NCI-H2081 (cell line): Measurements from ENCODE around the gene CLCN3.
"Not testable (repeated sequence)": the region's sequence is repeated elsewhere in the genome, so short reads cannot be mapped to it uniquely, and the experiment has no call there.

Source experiments
- DNase-seq, 2 experiments: peaks; one replicate each; lab custom pipeline; 2025; lab: John Stamatoyannopoulos, UW

The CLCN3 gene

DNA sequence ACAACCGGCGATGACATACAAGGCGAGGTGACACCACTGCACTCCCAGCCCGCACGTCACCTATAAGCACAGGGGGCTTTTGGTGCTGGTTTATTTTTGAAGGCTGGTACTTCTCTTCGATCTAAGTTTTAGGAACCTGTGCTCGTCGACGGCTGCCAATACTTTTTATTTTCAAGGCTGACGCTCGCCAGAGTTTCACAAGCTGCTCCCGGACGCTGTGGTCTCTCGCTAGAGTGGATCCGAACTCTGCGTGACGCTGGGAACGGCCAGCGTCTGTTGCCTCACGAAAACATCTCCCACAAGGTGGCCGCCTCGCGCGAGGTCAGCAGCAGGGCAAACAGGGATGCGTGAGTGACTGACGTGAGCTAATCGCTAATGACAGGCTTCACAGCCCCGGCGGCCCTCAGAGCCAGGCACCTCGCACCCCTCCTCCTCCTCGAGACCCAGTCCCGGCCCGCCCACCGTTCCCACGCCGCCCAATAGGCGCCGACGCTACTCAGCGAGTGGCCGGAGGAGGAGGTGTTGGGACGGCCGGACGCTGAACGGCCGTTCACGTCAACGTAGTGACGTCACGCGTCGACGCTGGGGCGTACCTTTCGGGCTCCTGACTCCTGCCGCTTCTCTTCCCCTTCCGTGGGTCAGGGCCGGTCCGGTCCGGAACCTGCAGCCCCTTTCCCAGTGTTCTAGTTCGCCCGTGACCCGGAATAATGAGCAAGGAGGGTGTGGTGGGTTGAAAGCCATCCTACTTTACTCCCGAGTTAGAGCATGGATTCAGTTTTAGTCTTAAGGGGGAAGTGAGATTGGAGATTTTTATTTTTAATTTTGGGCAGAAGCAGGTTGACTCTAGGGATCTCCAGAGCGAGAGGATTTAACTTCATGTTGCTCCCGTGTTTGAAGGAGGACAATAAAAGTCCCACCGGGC, at the start of gene CLCN3:
Gene CLCN3, plus strand, starts transcription at position 621 of the 922 bp plus-strand sequence. CDS start 15,351 bp downstream, outside the sequence.
- DNase-seq = peak; percentile 91 to 95

DNA sequence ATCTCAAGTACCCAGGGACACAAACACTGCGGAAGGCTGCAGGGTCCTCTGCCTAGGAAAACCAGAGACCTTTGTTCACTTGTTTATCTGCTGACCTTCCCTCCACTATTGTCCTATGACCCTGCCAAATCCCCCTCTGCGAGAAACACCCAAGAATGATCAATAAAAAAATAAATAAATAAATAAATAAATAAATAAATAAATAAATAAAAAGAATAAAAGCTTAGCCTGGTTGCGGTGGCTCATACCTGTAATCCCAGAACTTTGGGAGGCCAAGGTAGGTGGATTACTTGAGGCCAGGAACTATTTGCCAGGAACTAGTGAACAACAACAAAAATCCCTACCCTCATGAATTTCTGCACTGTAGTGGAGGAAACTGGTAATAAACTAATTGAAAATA, 49.4 kb upstream of the CLCN3 start:
- not testable (repeated sequence) for DNase-seq

DNA sequence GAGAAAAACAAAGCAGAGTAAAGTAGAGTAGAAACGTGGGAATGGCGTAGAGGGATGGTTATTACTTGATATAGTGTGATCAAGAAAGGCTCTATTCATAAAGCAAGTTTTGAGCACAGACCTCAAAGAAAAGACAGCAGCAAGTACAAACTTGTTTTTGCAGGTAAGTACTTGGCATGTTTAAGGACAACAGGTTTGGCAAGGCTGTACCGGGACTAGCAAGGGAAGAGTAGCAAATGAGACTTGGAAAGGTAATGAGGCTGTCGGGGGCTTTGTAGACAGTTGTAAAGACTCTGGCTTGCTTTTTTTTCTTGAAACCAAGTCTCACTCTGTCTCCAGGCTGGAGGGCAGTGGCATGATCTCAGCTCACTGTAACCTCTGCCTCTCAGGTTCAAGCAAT, 48.9 kb upstream of the CLCN3 start:
- no peak for DNase-seq

DNA sequence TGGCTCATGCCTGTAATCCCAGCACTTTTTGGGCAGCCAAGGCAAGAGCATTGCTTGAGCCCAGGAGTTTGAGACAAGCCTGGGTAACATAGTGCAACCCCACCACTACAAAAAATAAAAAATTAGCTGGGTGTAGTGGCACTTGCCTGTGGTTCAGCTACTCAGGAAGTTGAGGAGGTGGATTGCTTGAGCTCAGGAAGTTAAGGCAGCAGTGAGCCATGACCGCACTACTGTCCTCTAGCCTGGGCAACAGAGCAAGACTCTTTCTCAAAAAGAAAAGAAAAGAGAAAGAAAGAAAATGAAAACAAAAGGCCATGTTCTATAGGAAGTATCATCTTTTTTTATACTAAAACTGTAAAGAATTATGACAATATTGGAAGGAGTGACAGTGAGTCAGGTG, 46.5 kb upstream of the CLCN3 start:
- DNase-seq = no peak

DNA sequence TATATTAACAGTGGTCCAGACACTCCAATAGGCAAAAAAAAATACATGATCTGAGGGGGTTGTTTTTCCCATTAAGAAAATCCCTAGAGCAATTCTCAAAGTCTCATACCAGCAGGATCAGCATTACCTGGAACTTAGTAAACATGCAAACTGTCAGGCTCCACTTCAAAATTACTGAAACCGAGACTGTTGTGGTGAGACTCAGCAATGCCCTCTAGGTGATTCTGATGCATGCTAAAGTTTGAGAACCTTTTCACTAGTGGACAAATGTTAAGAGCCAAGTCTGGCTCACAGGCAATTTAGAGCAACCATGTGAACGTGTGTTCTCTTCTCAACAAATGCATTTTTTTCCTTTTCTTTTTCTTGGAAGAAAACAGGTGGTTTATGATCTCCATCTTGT, 38.2 kb upstream of the CLCN3 start:
- DNase-seq = no peak

DNA sequence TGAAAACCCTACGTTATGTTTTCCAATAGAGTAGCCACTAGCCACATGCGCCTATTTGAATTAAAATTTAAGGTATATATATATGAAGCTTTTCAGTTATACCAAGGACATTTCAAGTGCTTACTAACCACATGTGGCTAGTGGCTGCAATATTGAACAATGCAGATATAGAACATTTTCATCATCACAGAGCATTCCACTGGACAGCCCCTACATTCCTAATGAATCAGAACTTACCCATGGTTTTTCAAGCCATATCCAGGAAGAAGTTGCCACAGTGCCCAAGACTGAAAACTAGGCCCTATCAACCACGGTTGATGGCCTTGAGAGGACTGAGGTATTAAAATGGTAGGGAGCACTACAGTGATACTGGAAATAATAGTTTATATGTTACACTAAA, 37.7 kb upstream of the CLCN3 start:
- no peak for DNase-seq

DNA sequence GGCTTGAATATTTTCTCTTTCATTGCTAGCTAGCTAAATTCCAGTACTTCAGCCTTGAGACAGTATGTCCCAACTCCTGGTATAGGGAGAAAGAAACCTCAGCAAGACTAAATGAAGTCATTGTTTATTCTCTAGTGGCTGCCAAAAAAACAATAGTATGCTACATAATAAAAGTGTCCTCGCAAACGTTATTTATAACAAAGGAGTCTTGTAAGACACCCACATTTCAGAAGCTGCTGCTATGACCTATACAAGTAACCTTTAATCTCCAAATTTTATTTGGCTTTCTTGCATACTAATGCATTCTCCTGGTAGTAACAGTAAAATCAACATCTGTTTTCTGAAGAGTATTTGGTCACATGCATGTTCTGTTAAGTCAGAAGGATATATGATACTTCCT, 36.8 kb upstream of the CLCN3 start:
- DNase-seq = no peak

DNA sequence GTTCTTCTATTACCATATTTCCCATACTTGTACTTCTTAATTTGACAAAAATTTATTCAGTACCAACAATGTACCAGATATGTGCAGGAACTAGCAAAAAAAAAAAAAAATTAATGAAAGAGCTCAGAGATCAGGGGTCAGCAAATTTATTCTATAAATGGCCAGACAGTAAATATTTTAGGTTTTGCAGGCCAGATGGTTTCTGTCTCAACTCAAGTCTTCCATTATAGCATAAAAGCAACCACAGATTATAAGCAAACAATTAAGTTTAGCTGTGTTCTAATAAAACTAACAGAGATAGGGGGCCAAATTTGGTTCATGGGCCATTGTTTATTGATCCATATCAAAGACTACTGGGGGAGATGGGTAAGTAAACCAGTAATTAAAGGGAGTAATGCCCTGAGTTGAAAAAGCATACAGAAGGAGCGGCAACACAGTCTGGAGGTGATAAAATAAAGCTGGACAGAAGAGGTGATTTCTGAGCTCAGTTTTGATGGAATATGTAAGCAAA, 27.3 kb upstream of the CLCN3 start:
- DNase-seq = no peak

DNA sequence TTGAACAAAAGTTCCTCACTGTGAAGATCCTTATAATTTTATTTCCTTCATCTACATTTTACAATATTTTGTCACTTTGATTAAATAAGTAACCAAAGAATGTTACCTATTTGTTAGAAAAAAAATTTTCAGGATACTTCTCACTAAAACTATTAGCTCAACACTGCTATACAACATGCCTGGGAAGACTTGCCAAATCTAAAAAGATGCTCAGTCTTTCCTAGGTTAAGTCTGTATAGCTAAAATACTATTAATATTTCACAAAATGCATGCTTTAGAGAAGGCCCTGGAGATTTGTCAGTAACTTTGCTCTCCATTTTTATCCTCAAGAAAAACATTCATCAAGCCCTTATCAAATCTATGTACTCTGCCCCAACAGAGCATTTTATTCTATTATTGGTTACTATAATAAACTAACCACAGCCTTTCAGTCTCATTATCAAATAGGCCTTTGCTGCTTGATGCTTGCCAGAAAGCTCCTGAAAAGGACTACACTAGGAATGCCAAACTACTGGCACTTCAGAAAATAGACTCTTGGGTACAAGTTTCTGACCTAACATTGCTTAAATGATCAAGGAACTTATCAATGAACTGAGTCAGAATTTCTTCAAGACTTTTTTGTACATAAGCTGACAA, 25.7 kb upstream of the CLCN3 start:
- DNase-seq = no peak

DNA sequence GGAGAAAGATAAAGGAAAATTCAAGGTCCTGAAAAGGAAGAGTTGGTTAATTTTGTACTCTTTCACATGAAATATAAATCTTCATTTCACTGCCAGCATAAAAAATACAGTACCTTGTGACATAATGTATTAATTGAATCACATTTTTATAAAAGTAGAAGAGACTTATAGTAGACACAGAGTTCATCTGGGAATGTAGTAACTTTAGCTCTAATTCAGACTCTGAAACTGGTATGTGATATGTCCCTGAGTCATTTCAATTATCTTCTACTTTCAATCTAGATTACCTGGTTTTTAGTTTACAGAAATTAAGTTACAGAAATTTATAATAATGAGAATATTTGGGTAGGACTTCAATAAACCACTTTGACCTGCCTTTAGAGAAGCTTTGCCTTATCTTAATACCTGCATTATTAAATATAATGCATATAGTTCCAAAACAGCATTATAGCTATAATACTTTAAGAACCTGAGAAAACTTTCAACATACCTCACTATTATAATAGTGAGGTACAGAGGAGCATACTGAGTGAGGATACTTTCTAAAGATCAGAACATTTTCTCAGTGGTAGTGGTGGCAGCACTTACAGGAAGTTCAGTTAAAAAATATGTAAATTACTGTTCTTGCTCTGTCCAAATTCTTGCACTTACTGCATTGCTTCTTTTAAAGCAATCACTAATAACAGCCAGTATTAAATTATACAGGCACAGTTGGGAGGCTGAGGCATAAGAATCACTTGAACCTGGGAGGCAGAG, 19.2 kb upstream of the CLCN3 start:
- no peak for DNase-seq

DNA sequence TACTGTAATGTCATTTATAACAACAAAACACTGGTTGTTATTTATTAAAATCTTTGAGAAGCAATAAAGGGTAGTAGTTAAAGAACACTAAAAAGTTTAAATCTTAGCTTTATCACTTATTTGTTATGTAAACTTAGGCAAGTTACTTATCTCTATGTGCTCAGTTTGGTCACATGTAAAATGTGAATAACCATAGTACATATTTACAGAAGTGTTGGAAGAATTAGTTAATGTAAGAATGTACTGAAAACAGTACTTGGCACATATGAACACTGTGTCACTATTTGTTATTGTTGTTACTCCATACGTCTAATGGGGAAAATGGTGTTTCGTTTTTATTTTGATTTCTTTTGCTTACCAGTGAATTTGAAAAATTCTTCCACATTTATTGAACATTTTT, 17.1 kb upstream of the CLCN3 start:
- DNase-seq = no peak

DNA sequence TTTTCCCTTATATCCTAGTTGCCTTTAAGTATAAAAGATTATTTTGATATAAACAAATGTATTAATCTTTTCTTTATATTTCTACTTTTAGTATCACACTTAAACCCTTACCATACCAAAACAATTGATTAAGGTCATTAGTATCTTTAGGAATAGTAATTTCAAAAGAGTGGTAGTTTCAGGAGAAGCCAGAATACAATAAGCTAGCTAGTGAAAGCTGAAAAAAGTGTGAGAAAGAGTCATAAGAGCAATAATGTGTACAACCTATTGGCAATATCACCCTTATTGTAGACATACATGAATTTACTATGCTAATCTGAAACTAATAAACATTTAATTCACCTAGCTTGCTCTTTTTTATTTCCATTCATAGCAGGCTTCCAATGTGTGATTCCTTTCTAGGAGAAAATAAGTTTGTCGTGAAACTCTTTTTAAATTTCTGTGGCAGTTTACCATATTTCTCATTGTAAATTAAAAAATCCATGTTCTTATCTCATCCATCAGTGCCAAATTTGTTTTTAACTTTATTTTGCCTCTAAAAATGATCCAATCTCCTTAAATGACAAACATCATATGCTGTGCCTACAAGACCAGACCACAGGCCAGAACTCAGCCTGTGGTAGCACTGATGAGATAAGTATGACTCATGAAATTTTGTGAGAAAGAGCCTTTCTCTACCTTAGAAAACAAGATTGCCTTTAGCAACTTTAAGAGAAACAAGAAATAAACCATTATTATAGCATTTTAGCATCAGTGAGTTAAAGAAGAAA, 16.1 kb upstream of the CLCN3 start:
- no peak for DNase-seq

DNA sequence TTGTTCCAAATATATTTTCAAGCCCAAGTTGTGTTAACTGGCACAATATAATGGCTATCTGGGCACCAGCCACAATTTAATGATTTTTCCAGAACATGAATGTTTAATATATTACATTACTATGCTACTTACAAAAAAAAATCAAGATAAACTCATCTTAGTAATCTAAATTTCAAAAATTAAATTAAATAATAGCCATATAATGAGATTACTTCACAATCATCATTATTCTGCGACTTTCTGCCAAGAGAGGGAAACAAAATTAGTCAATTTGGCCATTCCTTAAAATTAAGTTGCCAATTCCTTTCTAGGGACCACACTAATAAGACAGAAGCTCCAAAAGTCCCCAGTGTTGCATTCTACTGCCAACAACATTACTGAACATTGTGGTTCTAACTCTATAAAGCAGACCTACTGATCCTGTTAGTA, 15.5 kb upstream of the CLCN3 start:
- no peak for DNase-seq

DNA sequence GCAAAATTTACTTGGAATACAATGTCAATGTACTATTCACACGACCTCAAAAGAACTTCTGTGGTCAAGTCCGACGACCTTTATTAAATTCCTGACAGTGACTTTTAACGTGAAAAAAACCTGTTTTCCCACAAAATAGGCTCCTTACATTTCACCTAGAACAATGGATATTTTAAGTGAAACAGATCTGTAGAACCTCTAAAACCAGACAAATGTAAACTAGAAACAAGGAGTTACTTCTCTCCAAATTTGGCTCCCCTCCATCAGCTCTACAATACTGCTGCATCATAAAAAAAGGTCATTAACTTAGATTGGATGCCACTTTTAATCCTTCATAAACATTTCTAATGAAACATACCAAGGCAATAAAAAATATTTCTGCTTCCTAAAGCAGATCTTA, 9.2 kb upstream of the CLCN3 start:
- DNase-seq = no peak

DNA sequence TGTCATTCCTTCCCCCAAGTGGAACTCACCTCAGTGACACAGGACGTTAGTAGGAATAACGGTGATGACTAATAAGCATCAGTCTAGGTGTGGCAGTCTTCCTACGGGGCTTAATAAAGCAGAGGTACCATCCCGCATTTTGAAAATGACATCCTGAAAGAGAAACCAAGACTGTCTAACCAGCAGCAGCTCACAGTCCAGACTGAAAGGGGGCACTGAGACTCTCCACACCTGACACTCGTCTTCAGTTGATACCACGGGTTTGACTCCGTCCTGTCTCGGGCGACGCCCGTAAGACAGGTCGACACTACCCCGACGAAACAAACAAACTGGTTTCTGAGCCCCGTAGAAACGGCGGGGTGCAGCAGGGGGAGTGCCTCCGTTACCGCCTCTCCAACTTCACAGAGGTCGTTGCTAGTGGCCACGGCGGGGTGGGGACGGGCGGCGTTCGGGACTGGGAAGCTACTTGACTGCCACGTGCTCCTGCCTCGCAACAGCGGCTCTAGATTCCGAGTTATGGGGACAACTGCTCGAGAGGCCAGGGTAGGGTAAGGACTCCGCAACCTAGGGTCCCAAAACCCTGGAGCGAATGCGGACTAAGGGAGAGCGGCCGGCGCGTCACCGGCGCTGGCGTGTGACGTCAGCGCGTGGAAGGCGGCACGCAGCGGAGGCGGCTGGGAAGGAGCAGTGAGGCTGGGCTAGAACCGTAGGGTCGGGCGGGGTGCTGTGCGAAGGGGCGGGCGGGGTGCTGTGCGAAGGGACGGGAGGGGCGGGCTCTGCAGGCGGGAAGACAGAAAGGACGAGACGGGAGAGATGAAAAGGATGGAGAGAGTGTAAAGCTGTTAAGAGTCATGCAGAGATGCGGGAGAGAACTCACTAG, 8.1 kb upstream of the CLCN3 start, which contains the start of gene NEK1:
Gene NEK1, minus strand, starts transcription at position 593 of the 880 bp plus-strand sequence. CDS start 9,953 bp downstream, outside the sequence.
- peak; percentile 83 to 84 for DNase-seq

DNA sequence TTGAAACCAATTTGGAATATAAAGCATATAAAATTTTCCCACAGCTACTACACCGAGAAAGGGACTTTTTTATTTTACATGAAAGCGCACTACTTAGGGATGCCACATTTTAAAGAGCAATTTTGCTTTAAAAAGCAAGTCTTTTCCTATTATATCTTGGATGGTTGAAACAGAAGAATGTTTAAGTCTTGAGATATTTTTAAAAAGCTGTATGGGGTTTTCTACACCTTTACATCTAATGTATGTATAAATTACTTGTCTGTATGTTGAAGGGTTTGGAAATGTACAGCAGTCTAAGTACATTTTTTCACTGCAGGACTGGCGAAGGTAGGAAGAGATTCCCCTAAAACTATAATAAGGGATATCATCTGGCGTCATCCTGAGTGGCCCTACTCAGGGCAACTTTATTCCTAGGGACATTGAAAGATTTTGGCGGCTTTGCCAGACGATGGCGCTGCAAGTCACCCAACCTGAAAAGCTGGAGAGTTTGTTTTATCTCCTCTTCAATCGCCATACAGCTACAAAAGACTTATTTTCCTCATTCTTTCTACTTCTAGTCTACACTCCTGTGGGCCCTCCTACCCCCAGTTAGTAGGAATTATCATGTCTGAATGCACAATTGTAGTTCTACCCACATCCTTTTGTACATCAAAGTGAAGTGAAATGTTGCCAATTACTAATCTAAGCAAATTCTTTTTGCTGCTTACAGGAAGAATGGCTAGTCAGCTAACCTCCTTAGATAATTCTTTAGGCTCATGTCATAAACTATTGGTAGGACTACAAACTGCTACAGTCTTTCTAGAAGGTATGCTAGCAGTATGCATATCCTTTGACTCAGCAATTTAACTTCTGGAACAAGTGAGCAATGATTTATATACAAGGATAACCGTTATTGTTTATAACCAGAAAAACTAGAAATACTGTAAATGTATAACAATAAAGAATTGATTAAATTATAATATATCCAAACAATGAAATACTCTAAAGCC, 7.2 kb upstream of the CLCN3 start:
- DNase-seq = peak; percentile 63 to 78

DNA sequence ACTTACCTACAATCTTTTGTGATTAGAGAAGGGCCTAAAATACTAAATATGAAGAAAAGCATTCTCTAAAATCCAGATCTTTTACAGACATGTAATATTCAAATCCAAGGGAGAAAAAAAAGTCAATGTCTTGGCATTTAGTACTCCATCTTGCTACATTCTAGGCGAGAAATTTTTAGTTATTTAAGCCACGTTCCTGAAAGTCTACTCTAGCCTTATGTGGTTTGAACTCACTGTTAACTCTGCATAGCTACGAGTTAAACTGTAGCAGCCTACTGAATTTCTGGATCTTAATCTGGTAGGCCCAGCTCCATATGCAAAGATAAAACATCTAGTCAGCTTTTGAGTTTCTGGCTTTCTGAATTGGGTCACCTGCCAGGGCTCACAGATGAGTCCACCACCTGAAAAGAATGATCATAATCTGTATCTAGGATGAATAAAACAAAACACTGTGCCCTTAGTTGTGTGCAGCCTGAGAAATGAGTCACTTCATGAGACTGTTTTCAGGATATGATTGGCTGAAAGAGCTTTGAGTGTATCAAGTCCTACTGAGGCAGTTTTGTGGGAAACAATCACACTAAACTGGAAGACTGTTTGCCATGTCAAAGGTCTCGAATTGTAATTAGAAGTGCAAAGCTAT, 4.8 kb upstream of the CLCN3 start:
- DNase-seq = no peak

DNA sequence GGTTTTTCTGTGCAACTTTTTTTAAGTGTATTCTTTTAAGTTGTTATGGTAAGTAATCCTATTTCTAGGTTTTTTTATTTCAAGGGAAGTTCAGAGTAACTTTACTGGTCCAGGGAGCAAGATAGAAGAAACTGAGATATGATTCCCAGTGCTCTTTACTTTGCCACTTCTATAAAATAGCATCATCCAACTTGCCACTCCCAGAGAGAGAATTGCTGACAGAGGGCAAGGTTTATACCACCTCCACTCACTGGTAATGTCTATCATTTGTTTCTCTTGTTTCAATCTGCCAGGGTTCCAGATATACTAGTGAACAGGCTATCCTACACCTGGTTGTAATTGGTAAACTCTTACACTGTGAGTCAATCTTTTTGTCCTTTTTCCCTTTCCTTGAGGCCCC, 3.5 kb upstream of the CLCN3 start:
- DNase-seq = no peak

DNA sequence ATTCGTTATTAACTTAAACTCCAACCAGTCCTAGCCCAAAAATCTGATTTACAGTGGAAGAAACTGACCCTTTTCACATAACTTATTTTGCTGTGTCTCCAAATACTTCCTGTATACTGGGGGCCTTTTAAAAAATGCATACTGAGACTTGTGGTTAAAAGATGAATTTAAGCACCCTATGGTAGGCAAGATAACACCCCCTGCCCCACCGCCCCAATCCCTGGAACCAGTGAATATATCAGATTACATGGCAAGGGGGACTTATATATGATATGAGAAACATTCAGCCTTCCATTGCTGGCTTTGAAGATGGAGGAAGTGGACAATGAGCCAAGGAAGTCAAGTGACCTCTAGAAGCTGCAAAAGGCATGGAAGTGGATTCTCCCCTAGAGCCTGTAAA, 3.1 kb upstream of the CLCN3 start:
- no peak for DNase-seq
